ENCODE results near the gene NEGR1.

NEGR1 gene

GRCh38 chr1:72115290-72115689, 167.0 kb downstream of the NEGR1 start:
- DNase-seq: no peak

DNA sequence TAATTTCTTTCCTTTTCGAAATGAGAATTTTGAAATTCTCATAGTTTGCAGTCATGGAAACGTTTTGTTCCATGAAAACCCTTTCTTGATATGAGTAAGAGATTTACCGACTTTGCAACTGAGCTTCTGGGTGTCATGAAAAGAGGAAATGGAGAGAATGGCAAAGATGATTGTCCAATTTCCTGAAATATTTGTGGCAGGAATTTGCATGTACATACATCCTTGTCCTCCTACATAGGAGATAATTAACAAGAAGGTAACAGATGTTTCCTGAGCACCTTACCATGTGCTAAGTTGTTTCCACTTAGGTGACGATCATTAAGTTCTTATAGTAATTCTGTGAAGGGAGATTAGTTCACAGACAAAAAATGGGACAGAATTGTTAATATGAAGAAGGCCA, 170.7 kb downstream of the NEGR1 start:
- no peak for DNase-seq

DNA sequence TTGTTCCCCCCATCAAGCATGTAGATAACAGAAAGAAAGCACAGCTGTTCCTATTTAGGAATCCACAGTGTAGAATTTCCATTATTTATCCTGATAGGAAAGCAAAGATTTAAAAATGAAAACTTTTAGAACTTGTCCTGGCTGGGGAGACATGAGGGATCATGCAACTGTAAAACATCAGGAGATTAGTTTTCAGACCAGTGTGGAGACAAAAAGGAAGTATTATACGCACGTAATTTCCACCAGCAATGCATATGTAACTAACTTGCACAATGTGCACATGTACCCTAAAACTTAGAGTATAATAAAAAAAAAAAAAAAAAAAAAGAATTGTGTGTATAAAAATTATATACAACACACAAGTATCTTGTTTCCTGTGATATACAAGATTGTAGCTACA, 172.4 kb downstream of the NEGR1 start:
- no peak for DNase-seq

DNA sequence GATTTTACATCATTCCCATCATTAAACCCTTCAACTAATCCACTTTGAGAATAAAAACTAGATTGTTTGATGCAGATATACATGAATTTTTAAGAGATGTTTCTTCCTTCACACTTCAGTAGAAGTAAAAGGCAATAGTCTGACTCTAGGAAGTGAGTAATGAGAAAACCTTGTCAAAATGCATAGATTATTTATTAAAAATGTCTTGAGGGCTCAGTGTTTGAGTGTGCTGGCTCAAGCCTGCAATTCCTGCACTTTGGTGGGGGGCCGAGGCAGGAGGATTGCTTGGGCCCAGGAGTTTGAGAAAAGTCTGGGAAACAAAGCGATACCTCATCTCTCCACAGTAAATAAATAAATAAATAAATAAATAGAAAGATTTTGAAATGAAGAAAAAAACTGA, 177.1 kb downstream of the NEGR1 start:
- DNase-seq: peak; percentile 33

DNA sequence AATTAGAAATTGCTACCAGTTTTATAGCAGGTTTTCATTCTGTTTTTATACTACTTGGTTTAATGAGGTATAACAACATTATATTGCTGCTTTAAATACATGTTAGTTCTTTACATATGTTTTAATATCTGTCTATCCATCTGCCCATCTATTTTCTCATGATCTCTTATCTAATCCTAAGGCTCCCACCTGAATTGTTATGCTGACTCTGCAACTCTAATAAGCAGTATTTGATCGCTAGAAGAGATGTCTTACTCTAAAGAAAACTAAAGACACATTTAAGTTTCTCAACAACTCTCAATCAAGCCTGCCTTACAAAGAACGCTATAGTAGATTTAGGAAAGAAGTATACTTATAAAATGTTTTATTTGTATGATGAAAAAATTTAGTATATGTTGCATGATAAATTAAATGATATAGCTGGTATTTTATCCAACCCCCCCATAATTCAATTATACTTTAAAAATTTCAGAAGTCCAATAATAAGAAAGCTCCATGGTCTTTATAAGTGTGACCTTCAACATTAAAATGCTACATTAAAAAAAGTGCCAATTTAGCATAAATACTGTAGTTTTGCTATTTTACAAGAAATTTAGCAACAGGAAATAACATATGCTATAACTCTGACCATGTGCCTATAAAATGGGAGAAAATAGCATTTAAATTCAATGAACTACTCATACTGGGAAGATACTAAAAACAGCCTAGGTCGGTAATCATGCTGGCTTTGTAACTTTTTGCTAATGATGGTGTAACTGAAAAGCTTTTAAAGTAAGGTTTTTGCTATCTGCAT, 180.3 kb downstream of the NEGR1 start:
- no peak for DNase-seq

GRCh38 chr1:72100771-72101170, 181.6 kb downstream of the NEGR1 start:
- DNase-seq: no peak

GRCh38 chr1:72097851-72098570, 184.3 kb downstream of the NEGR1 start:
- no peak for DNase-seq

DNA sequence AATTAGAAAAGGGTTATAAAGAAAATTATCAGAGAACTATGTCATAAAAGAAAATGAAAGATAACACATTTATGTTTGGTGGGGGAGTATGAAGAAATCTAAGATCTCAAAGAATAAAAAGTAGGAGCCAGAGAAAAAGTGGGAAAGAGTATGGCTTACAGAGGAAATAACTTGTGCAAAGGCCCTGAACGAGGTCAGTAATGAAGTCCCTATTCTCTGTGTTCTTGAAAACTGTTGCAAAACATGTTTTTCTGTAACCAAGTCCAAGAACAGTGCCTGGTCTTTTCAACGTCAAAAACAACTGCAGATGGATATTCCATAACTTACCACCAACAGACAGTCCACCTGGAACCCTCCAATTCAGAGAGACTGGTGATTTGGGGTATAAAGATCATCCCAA, 188.1 kb downstream of the NEGR1 start:
- DNase-seq: no peak

GRCh38 chr1:72086394-72086793, 195.9 kb downstream of the NEGR1 start:
- no peak for DNase-seq

DNA sequence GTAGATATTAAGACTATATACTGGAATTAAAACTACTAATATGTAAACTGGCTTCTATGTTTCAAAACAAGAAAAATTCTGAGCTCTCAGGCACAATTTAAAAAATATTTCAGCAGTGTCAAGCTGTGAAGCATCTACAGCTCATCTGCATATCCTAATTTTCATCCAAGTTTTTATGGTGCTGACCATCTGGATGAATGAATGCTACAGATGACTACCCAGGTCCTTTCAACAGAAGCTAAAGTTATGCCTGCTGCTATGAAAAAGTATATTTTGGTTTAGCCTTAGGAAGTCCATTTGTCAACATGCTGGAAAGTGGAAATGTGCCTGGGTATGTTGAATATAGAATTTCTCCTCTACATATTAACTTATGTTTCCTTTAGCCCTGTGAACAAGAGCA, 206.9 kb downstream of the NEGR1 start:
- DNase-seq: no peak

- DNase-seq: peak; percentile 47
Measured at GRCh38 chr1:72066431-72066830, 215.9 kb downstream of the NEGR1 start.

- DNase-seq: no peak
Measured at GRCh38 chr1:72064196-72065075, 217.9 kb downstream of the NEGR1 start.

DNA sequence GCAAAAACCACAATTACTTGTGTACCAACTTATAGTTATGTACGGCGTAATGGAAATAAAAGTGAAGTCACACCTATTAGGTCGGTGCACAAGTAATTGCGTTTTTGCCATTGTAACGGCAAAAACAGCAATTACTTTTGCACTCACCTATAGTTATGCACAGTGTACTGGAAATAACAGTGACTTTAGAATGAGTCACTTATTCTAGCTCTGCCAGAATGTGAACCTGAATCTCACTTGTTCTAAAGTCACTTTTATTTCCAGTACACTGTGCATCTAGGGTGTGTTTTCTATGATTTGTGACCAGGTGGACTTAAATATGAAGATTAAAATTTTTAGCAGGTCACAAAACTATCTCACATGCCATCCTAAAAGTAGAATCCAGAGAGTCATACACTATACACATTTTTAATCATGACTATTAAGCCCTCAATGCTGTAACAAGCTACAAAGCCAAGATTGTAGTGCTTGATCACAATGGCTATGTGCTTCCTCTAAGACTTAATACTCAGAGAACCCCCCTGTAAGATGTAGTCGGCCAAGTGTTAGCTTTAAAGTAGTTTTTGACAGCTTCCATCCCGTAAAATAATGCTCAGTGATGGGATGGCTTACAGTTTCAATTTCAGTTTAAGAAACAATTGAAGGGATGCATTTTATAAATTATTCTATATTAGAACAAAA, 218.8 kb downstream of the NEGR1 start:
- no peak for DNase-seq

GRCh38 chr1:72062584-72062983, 219.8 kb downstream of the NEGR1 start:
- DNase-seq: no peak

DNA sequence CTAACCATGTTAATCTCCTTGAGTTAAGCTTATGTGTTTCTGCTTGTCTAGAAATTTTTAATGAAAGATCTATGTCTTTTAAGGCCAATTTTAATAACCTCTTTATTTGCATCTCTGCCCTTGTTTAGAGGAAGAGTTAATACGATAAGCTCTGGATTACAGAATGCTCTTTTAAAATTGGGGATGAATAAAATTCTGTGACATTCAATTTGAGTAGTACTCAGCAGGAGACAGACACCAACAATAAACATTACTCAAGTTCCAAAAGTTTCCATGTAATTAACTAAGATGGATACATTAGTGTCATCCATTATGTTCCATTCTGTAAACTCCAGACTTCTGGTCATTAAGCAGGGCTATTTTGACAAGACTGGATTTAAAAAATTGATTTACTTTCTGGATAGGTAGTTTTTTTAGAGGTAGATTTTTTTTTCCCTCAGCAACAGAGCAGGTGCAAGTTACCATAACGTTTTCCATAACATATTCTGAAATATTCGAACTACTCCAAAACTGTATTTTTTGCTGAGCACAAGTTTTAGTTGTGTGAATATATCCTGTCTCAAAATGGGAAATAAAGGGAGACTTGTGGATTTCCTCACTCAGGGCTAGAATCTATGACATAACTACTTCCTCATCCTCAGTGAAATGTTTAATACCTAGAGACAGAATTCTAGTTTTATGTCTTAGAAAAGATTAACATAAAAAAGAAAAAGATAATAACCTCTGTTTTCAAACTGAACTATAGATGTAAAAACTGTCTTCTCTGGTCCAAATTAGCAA, 221.7 kb downstream of the NEGR1 start:
- no peak for DNase-seq

- no peak for DNase-seq
Measured at GRCh38 chr1:72056516-72056915, 225.8 kb downstream of the NEGR1 start.

DNA sequence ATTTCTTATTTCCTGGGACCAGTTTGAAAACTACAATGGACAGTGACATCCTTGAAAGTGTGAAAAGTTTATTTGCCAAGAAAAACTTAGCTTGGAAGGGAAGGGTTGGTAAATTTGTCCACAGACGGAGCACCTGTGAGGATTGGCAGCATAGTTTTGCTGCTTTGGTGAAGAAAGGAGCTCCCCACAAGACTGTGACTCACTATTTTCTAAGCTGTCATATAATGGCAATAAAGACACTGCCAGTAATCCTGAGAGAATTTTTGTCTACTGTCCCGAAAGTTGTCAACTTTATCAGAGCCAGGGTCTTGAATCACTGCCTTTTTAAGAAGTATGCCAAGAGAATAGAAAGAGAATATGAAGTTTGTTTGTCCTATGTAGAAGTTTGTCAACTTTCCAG, 230.8 kb downstream of the NEGR1 start:
- peak; percentile 11 for DNase-seq

DNA sequence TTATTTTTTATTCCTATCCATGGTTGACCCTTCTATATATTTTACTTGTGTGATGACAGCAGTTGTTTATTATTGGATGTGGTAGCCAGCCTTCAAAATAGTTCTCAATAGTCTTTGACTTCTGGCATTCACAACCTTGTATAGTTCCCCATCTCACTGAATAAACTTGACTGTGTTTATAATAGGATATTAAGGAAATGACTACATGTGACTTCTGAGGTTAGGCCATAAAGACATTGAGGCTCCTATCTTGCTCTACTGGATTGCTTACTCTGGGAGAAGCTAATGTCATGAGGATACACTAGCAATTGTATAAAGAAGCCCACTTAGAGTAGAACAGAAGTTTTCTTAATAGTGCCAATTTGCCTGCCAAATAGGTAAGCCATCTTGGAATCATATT, 231.8 kb downstream of the NEGR1 start:
- DNase-seq: no peak

GRCh38 chr1:72037745-72038343, 244.5 kb downstream of the NEGR1 start:
- peak; percentile 42 for DNase-seq

- no peak for DNase-seq
Measured at GRCh38 chr1:72034827-72035226, 247.5 kb downstream of the NEGR1 start.
